HCT116 (cell line): ENCODE results near the gene PXMP4.

Source experiments
- CEBPB ChIP-seq: IDR thresholded peaks from 2 replicates; pipeline ENCODE4 v1.6.1; 2012; ENCODE audit warnings: low read depth
- EZH2 ChIP-seq: fragments of 200-600 bp; sonication (generic); IDR thresholded peaks from 2 replicates; pipeline ENCODE4 v1.6.1; 2017; ENCODE audit warnings: antibody characterized with exemption, mixed run types
- JUND ChIP-seq: IDR thresholded peaks from 2 replicates; pipeline ENCODE4 v1.6.1; 2012
- POLR2A ChIP-seq: IDR thresholded peaks from 2 replicates; pipeline ENCODE4 v1.7.0; 2011; ENCODE audit warnings: borderline replicate concordance; ENCODE audit not compliant: insufficient read depth, insufficient read length; ENCODE audit errors: extremely low read depth
- POLR2AphosphoS5 ChIP-seq: IDR thresholded peaks from 2 replicates; pipeline ENCODE4 v1.6.1; 2011; ENCODE audit warnings: mild to moderate bottlenecking, low read depth, low read length, moderate library complexity
- SP1 ChIP-seq: IDR thresholded peaks from 2 replicates; pipeline ENCODE4 v1.6.1; 2012; ENCODE audit warnings: low read depth
- TF ChIP-seq, protein P1 (sequence below): IDR thresholded peaks from 2 replicates; pipeline ENCODE4 v1.6.1; 2012
- TF ChIP-seq, protein P2 (sequence below), 3 experiments: fragments of 200-600 bp in 1 of 3; sonication (generic) in 1 of 3; IDR thresholded peaks in 2 of 3; conservative IDR thresholded peaks in 1 of 3; 2 replicates each; pipeline ENCODE4 v1.5.1; 2012 to 2017; ENCODE audit warnings: low read depth in 2 of 3, low read length in 2 of 3, antibody characterized with exemption in 1 of 3, borderline replicate concordance in 1 of 3, control low read depth in 1 of 3, mild to moderate bottlenecking in 1 of 3, mixed read lengths in 1 of 3, mixed run types in 1 of 3, moderate library complexity in 1 of 3; ENCODE audit not compliant: insufficient read depth in 1 of 3

- TF ChIP-seq, protein P1, sequence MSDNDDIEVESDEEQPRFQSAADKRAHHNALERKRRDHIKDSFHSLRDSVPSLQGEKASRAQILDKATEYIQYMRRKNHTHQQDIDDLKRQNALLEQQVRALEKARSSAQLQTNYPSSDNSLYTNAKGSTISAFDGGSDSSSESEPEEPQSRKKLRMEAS = peak; percentile 37; the same call in 1 of the 2 replicates
- TF ChIP-seq POLR2A (no peak), SP1 (peak; percentile 52; the same call in 1 of the 2 replicates), CEBPB (0 out of 2 replicates have a peak, but pooled peaks have one; percentile 69), EZH2 (no peak), JUND (no peak), POLR2AphosphoS5 (no peak)
- TF ChIP-seq, protein P2, sequence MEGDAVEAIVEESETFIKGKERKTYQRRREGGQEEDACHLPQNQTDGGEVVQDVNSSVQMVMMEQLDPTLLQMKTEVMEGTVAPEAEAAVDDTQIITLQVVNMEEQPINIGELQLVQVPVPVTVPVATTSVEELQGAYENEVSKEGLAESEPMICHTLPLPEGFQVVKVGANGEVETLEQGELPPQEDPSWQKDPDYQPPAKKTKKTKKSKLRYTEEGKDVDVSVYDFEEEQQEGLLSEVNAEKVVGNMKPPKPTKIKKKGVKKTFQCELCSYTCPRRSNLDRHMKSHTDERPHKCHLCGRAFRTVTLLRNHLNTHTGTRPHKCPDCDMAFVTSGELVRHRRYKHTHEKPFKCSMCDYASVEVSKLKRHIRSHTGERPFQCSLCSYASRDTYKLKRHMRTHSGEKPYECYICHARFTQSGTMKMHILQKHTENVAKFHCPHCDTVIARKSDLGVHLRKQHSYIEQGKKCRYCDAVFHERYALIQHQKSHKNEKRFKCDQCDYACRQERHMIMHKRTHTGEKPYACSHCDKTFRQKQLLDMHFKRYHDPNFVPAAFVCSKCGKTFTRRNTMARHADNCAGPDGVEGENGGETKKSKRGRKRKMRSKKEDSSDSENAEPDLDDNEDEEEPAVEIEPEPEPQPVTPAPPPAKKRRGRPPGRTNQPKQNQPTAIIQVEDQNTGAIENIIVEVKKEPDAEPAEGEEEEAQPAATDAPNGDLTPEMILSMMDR (IDR thresholded peaks at IDR 0.05 in 2 of 3, conservative IDR thresholded peaks at IDR 0.05 in 1 of 3; ENCODE audit: borderline replicate concordance in 1 of 3, insufficient read depth in 1 of 3, low read depth in 2 of 3, low read length in 2 of 3) = no peak
These were observed 13.8 kb upstream of the PXMP4 start for GRCh38 chr20:33733654-33734576.
